NCI-H2227 (cell line): ENCODE measurements around the gene MRPL1.
A peak's percentile ranks its signal among the peaks of the same experiment; 100 is the strongest.

Experiments used
- DNase-seq: peaks from one replicate; lab custom pipeline; 2025; ENCODE audit not compliant: unreplicated experiment; lab: John Stamatoyannopoulos, UW

Gene MRPL1

DNA sequence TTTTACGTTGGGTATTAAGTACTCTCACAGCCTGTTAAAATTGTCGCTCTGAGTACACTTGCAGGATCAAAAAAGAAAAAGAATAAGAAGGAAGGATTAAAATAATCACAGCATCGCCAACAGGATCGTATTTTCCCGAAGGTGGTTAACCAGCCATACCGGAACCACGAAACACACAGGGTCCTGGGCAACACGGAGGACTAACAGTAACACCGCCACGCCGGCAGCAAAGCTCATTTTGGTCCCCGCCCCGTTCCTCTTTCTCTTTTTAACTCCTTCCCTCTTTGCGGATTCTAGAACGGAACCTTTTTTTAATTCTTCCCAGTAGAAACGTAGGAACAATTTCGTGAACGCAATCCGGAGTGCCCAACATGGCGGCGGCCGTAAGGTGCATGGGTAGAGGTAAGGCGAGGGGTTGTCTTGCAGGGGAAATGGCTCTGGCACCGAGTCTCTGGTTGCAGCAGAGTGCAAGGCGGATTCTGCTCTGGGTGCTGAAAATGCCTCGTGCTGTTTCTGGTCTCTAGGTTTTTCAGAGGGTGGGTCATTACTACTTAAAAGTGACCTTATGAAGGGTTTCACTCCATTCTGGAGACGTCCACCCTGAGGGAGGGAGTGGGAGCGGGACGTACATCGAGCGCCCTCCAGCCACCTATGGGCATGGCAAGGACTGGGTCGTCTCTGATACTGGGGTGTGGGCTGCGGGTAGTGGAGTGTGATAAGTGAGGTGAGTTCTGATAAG is at the start of gene MRPL1:
Gene MRPL1, plus strand, starts transcription at position 353 of the 739 bp plus-strand sequence. Its CDS starts 19 bp downstream, at position 372.
- peak; percentile 92 for DNase-seq

DNA sequence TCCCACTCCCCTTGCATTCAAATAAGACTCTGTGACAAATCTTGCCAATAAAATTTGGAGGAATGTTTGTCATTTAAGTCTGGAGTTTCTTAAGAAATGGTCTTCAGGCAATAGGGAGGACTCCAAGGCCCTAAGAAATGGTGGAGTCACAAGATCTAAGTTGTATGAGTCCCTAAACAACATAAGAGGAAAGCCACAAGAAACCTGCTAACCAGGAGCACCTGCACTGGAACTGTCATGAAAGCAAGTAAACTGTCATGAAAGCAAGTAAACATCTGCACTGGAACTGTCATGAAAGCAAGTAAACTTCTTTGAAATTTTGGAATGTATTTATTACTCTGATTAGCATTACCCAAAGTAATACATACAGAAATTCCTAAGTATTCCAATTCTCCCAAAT is 47.0 kb upstream of the MRPL1 start:
- DNase-seq: no peak

DNA sequence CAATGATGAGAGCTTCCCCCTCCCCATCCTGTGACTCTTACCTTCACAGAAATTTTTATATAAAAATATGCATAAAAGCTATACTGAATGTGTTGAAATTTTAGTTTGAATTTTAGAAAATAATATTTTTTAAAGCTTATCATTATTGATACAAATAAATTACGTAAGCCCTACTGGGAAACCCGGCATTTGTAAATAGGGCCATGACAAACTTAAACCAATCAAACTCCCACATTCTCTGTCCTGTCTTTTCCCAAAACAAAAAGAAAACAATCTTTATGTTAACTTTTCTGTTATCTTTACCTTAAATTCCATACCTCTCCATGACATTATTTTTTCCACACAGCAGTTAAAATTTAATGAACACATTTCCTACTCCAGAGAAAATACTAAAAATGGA is 46.1 kb upstream of the MRPL1 start:
- no peak for DNase-seq

DNA sequence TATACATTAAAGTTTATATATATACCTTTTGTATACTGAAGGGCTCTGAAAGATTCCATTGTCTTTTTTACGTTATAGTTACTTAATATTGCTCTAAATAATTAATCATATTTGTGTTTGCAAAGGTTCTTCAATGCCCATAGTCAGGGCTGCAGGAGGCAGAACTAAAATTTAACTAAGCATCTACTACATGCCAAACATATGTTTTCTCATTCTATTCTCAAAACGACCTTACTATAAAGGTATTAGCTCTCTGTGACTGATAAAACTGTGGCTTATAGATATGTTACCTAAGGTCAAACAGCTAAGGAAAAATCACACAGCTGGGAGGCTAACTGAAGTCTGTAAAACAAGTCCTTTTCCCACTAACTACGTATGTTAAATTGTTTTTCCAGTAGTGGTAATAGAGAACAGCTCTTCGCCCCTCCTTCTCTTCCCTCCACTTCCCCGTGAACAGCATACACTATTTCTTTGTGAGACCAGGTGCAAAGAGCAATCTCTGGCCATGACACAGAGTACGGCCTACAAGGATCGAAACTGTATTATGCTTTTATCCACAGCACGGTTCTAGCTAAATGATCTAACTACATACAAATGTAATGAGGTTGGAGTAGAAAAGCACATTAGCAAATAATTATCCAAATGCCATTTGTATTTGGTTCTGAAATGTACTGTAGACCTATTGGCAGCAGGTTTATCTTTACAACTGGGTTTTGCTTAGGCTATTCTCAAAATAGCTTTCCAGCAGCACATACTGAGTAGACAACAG is 45.1 kb upstream of the MRPL1 start:
- no peak for DNase-seq

DNA sequence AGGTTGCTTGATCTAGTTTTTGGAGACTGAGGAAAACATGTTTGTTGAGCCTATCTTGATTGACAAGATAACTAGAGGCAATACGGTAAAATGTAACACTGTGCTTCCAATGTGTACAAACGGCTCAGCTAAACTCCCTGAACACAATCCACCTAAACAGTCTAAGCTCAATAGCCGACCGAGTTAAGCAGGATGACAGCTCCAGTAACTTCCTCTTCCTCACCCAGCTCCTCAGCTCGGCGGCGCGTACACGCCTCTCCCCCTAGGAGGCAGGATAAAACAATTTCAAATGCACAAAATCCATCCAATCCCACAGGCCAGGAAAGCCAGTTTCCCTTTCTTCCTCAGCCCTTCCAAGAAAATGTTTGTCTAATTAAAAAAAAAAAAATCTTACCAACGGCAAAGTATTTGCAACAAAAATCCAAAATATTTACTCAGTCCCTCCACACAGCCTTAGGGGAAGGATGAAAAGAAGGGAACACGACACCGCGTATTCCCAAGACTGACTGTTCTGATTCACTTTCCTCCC is 44.5 kb upstream of the MRPL1 start:
- DNase-seq: peak; percentile 62

DNA sequence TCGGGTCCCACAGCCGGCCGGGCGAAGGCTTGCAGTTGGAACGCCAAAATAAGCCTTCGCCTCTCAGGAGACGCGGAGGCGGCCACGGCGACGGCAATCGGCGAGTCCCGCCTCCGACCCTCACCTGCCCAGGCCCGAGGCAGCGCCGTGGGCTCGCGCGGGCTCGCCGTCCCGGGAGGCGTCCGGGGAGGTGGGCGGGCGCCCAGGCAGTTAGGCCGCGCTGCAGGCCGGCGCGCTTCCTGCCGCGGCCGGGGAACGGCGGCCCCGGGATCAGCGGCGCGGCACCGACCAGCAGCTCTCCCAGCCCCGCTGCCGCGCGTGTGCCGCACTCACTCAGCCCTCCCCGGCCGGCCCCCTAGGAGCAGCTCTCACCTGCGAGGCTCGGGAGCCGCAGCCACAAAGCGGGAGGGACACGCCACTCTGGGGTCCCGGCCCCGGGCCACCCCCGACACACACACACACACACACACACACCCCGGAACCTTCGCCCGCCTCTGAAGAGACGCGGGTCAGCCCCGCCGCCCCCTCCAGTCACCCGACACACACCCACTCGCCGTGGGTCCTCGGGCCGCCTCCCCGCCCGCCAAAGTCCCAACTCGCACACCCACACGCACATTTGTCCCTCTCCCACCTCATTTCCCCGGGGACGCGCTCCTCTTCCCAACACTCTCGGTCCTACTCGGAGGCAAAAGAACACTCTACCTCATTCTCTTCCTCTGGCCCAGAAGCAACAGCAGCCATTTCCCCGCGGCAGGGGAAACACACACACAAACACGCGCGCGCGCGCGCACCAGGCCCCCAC is 43.8 kb upstream of the MRPL1 start, which contains the start of gene CNOT6L:
Gene CNOT6L, minus strand, starts transcription at position 767 of the 802 bp plus-strand sequence. Its CDS starts 60 bp downstream, at position 707.
- peak; percentile 59 for DNase-seq

DNA sequence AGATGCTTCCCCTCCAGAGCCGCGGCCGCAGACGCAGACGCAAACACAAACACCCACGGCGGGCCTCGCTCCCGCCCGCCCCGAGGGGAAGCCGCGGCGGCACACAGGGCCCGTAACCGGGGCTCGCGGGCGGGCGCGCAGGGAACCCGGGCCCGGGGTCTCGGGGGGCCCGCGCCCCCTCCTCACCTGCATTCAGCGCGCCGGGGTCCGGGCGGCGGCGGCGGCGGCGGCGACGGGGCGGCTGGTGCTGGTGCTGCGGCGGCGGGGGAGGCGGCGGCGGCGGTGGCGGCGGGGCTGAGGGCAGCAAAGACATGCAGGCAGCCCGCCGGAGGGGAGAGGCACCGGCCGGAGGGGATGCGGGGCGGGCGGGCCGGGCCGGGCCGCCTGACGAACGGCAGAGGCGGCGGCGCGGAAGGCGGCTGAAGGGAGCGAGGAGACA is 43.2 kb upstream of the MRPL1 start:
- DNase-seq: no peak

DNA sequence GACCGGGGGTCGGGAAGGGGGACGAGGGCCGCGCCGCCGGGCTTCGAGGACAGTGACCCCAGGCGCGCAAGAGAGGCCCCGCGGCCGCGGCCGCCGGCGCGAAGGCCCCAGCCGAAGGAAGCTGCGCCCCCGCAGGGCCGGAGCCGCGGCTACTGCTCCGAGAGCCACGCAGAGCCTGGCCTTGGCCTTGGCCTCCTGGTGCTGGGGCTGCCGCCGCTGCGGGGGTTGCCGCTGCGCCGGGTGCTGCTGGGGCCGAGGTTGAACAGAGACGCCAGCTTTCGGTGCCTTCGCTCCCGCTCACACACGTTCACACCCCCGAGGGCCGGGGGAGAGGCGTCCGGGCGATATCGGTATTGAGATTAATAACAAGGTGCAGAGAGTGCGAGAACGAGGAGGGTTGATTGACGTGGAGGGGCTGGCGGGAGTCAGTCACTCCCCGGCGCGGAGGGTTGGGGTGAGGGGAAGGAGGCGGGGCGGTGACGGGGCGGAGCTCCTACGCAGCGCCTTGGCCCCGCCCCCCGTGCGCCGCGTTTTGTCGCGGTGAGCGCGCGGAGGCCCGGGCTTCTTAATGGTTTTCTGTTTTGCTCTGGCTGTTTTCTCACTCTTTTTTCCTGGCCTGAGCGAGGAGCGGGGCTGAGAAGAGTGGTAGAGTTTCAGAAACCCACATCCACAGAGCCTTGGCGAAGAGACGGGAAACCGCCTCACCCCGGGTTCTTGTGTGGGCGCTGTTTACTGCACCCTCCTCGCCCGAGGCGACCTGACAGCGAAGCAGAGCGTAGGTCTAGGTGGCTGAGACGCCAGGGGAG is 42.6 kb upstream of the MRPL1 start:
- DNase-seq: peak; percentile 90

DNA sequence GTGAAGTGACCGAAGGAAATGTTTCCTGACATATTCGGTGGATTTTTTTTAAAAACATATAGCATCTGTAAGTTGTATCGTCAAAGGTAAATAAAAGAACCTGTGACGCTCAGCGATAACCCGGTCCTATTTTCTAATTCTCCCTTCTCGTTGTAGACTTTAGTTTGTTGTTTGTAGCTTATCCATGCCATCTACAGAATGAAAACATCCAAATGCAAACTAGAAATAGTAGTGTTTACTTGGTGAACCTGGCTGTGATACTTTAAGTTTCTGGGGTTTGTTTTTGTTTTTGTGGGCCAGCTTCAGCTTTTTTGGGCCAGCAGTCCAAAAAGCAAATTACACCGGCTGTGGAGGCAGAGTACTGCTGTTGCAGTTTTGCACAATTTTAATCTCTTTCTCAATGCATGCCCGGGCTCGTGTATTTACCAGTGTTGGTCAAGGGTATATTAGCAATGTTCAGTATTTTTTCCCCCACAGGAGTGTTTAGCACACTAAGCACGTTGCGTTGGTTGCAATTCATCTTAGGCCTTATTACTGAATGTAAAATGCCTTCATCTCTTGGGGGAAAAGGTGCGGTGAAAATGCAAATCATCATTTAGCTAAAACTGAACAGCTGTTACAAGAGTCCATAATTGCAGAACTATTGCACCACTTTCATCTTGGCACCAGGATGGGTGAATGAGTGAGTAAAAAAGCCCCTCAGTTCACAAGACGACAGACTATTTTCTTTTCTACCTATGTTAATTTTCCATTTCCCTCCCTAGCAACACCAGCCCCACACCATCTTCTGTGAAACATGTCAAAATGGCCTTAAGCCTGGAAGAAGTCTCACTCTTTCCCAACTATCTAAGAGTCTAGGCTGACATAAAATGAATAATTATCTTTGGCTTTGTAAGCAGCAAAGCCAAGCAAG is 41.7 kb upstream of the MRPL1 start:
- no peak for DNase-seq

DNA sequence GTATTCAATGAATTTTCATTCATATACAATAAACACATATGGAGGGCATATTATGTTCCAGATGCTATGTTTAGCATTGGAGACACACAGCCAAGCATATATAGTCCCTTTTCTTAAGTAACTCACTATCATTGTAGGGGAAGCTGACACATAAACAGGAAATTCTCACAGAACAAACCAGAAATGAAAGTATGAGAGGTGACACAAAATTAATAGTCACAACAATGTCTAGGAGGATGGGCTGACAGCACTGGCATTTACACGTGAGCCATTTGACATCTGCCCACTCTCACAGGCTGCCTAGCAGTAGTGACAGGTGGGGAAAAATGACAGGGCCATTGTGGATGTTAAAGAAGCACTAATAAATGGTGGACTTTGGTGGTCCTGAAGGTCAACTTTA is 40.9 kb upstream of the MRPL1 start:
- no peak for DNase-seq

DNA sequence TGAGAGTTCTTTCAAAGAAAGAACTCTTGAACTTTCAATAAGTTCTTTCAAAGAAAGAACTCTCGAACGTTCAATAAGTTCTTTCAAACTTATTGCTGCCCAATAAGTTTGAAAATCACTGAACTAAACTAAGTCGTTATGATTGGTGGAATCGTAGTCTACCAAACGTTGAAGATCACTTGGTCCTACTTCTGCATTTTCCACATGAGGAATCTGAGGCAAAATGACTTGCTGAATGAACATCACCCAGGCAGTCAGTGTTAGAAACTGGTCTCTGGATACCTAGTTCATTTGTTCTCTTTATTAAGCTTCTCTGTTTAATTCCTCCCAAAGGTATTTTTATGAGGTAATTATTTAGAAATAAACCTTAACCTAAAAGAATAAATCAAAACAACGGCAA is 36.4 kb upstream of the MRPL1 start:
- DNase-seq: no peak

DNA sequence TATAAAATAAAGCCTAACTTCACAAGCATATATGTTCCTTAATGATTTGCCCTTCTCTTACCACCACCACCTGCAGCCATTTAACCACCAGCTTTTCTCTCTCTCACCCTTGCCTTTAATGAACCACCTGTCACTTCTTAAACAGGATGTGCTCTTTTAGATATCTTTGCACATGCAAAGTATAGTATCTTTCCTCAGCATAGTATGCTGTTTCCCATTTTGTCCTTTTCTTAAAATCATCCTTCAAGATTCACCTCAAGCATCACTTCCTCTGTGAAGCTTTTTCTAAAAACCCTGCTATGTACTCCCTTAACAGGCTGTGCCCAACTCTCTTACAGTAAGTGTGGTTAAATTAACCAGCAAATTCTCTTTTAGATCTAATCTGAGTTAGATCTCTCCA is 35.3 kb upstream of the MRPL1 start:
- DNase-seq: no peak

DNA sequence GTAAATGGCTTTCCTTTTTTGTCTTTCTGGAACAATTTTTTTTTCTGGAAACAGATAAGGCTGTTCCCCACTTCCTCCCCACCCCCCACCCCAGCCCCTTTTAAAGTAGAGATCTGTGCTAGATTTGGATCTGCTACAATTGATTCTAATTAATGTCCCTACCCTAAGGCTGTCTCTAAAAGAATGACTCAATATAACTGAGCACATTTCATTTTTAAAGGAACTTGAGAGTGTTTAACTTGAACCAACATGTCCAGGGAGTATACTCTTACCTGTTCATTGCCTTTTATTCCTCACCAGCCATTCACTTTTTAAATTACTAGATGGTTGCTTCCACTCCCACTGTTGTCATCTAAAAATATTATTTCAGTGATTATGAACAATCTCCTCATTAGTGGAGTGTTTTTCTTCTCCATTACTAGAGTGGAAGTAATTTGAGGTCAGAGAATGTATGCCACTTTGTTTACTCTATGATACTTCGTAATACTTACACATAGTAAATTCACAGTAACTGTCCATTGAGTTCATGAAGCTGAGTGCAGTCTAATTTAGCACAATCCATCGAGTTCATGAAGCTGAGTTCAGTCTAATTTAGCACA is 29.4 kb upstream of the MRPL1 start:
- DNase-seq: no peak

DNA sequence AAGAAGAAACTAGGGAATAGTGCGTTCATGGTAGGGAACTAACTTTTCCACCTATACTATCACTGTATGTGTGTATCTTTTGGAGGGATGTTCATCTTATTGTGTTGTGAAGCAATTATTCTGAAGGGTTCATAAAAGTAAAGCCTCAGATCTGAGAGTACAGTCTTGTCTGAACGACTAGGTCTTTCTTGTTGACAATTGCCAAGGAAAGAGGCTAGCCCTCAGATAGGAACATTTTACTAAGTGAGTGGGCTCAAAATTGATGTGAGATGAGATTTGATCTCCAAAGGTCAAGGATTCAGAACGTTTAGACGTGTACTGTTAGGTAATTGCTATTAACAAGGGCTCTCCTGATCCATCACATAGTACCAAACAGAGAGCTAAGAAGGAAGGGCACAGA is 28.2 kb upstream of the MRPL1 start:
- DNase-seq: peak; percentile 12

DNA sequence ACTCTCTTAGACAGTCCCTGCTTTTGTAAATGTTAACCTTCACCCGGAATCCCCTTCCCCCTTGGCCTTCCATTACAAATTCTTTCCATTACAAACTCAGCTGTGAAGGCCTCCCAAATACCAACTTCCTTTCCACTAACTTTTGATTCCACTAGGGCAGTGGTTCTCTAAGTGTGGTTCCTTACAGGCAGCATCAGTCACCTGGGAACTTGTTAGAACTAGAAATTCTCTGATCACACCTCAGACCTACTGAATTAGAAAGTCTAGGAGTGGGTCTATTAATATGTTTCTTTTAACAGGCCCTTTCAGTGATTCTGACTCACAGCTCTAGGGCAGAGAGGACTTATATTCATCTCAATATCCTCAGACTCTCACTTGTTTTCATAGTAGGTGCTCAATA is 19.0 kb upstream of the MRPL1 start:
- DNase-seq: no peak

DNA sequence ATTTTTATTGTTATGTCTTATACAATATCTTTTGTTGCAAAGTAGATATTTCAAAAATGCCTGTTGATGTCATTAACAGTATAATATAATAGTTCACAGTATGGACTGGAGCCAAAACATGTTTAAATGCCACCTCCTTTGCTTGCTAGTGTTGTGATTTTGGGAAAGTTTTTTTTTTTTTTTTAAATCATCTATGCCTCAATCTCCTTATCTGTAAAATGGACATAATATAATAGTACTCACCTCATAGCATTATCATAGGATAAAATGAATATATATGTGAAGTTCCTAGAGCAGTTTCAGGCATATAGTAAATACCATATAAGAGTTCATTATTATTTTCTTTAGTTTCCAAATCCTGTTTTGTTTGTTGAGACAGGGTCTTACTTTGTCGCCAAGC is 18.3 kb upstream of the MRPL1 start:
- DNase-seq: no peak

DNA sequence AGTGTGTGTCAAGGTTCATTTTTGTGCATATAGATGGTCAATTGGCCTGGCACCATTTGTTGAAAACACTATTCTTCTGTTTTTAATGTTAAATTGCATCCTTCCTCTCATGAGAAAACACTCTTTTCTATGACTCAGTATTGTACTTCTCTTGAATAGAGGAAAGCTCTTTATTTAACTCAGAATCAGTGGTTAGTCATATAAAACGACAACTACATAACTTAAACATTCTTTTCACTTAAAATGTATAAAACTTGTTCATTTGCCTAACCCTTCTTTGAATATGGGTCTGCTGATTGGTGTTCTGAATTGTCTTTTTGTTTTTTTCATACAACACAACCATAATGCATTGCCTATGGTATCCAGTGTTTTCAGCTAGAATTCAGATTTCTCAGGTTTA is 17.2 kb upstream of the MRPL1 start:
- no peak for DNase-seq

DNA sequence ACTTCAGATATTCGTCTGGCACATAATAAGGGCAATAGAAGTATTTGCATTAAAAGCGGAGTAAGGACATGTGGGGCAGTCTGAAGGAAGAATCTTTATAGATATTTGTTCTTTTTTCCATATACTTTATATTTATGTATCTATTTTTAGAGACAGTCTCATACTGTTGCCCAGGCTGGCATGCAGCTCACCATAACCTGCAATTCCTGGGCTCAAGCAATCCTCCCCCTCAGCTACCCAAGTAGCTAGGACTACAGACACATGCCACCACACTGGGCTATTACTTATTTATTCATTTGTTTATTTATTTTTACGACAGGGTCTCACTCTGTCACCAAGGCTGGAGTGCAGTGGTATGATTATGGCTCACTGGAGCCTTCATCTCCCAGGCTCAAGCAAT is 16.7 kb upstream of the MRPL1 start:
- no peak for DNase-seq

DNA sequence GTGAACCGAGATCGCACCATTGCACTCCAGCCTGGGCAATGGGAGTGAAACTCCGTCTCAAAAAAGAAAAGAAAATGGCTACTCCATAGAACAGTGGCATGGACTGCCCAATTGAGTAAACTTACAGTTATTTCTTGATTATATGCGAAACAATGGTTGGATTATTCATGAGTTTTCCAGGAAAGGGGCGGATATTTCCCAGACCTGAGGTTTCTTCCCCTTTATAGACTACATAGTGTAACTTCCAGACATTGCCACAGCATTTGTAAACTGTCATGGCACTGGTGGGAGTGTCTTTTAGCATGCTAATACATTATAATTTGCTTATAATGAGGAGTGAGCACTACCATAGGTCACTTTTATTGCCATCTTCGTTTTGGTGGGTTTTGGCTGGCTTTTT is 14.1 kb upstream of the MRPL1 start:
- no peak for DNase-seq
